ENCODE data around the gene MUC5AC. TPM values are rescaled to one million over a fixed set of nuclear protein-coding genes. Genes with fewer than 3 reads are reported as not detected.

The MUC5AC gene
- total RNA-seq, 1 donor from 2014 or later = not detected

GRCh38 chr11:1139441-1140083, 18.2 kb upstream of the MUC5AC start:
- TF ChIP-seq, protein P1, sequence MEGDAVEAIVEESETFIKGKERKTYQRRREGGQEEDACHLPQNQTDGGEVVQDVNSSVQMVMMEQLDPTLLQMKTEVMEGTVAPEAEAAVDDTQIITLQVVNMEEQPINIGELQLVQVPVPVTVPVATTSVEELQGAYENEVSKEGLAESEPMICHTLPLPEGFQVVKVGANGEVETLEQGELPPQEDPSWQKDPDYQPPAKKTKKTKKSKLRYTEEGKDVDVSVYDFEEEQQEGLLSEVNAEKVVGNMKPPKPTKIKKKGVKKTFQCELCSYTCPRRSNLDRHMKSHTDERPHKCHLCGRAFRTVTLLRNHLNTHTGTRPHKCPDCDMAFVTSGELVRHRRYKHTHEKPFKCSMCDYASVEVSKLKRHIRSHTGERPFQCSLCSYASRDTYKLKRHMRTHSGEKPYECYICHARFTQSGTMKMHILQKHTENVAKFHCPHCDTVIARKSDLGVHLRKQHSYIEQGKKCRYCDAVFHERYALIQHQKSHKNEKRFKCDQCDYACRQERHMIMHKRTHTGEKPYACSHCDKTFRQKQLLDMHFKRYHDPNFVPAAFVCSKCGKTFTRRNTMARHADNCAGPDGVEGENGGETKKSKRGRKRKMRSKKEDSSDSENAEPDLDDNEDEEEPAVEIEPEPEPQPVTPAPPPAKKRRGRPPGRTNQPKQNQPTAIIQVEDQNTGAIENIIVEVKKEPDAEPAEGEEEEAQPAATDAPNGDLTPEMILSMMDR (IDR thresholded peaks at IDR 0.05; ENCODE audit: insufficient read depth, low read length, poor library complexity, severe bottlenecking) = no peak
- H3K36me3 ChIP-seq (ENCODE audit: control insufficient read depth, insufficient read depth, low read length) = no peaks in the 10 kb centered on the region
- no peak overlapping the region for H3K4me3 ChIP-seq (ENCODE audit: low read depth, low read length)
- no peaks in the 10 kb centered on the region for H3K27me3 ChIP-seq (ENCODE audit: control insufficient read depth, insufficient read depth, low read length)
- no peak for DNase-seq (ENCODE audit: low read depth)

- no peak for DNase-seq (ENCODE audit: low read depth)
- Histone ChIP-seq H3K4me3 (ENCODE audit: low read depth, low read length) (no peak overlapping the region), H3K27me3 (ENCODE audit: control insufficient read depth, insufficient read depth, low read length) (no peaks in the 10 kb centered on the region), H3K36me3 (ENCODE audit: control insufficient read depth, insufficient read depth, low read length) (no peaks in the 10 kb centered on the region)
- TF ChIP-seq, protein P1 (IDR thresholded peaks at IDR 0.05; ENCODE audit: insufficient read depth, low read length, poor library complexity, severe bottlenecking) = no peak
Observed at GRCh38 chr11:1140642-1141490, 16.9 kb upstream of the MUC5AC start.

DNA sequence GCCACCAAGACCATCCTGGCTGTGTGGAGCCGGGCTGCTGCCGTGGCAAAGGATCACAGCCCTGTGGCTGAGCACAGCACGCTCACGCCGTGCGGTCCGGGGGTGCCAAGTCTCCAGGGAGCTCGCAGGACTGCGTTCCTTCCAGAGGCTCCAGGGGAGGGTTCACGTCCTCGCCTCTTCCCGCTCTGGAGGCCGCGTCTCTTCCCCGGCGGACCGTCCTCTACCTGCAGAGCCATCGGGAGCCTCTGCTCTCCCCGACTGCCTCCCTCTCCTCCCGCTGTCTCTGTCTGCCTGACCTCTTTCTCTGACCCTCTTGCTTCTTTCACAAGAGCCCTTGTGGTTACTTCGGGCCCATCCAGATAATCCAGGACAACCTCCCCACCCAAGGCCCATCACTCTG, 11.4 kb upstream of the MUC5AC start:
- Histone ChIP-seq H3K4me3 (ENCODE audit: low read depth, low read length) (no peak overlapping the region), H3K36me3 (ENCODE audit: control insufficient read depth, insufficient read depth, low read length) (no peaks in the 10 kb centered on the region), H3K27me3 (ENCODE audit: control insufficient read depth, insufficient read depth, low read length) (peaks cover 3% of the 10 kb centered on the region)
- TF ChIP-seq, protein P1 (IDR thresholded peaks at IDR 0.05; ENCODE audit: insufficient read depth, low read length, poor library complexity, severe bottlenecking) = no peak
- no peak for DNase-seq (ENCODE audit: low read depth)

GRCh38 chr11:1147792-1148191, 10.0 kb upstream of the MUC5AC start:
- TF ChIP-seq, protein P1 (IDR thresholded peaks at IDR 0.05; ENCODE audit: insufficient read depth, low read length, poor library complexity, severe bottlenecking) = no peak

GRCh38 chr11:1148752-1149180, 9.0 kb upstream of the MUC5AC start:
- no peak for DNase-seq (ENCODE audit: low read depth)
- Histone ChIP-seq H3K4me3 (ENCODE audit: low read depth, low read length) (no peak overlapping the region), H3K36me3 (ENCODE audit: control insufficient read depth, insufficient read depth, low read length) (no peaks in the 10 kb centered on the region), H3K27me3 (ENCODE audit: control insufficient read depth, insufficient read depth, low read length) (peaks cover 3% of the 10 kb centered on the region)
- TF ChIP-seq, protein P1 (IDR thresholded peaks at IDR 0.05; ENCODE audit: insufficient read depth, low read length, poor library complexity, severe bottlenecking) = no peak

More at GRCh38 chr11:1147792-1148191, 10.0 kb upstream of the MUC5AC start:
- H3K36me3 ChIP-seq (ENCODE audit: control insufficient read depth, insufficient read depth, low read length) = no peaks in the 10 kb centered on the region
- no peak overlapping the region for H3K4me3 ChIP-seq (ENCODE audit: low read depth, low read length)
- peaks cover 3% of the 10 kb centered on the region for H3K27me3 ChIP-seq (ENCODE audit: control insufficient read depth, insufficient read depth, low read length)
- DNase-seq (ENCODE audit: low read depth) = no peak

All from kidney epithelial cell (primary cell).